CD1c-positive myeloid dendritic cell (primary cell): ENCODE results near the gene MPG.
A peak's percentile ranks its signal among the peaks of the same experiment; 100 is the strongest.
"Not testable (repeated sequence)": the region's sequence is repeated elsewhere in the genome, so short reads cannot be mapped to it uniquely, and the experiment has no call there.

ENCODE experiments used
- DNase-seq: peaks from one replicate; pipeline ENCODE4 v3.0.0-alpha.2; 2016; ENCODE audit errors: extremely low spot score

Gene MPG, protein sequence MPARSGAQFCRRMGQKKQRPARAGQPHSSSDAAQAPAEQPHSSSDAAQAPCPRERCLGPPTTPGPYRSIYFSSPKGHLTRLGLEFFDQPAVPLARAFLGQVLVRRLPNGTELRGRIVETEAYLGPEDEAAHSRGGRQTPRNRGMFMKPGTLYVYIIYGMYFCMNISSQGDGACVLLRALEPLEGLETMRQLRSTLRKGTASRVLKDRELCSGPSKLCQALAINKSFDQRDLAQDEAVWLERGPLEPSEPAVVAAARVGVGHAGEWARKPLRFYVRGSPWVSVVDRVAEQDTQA

GRCh38 chr16:77807-78443, at the start of gene MPG:
MPG (plus strand) TSS chr16:78225; CDS start chr16:78310, 85 bp downstream.
- DNase-seq, result peak; percentile 89

GRCh38 chr16:30627-31026, 47.4 kb upstream of the MPG start:
- DNase-seq, result not testable (repeated sequence)

- not testable (repeated sequence) for DNase-seq
Observed at GRCh38 chr16:33154-33876, 44.7 kb upstream of the MPG start.

GRCh38 chr16:33877-34647, 44.0 kb upstream of the MPG start:
- no peak for DNase-seq

DNA sequence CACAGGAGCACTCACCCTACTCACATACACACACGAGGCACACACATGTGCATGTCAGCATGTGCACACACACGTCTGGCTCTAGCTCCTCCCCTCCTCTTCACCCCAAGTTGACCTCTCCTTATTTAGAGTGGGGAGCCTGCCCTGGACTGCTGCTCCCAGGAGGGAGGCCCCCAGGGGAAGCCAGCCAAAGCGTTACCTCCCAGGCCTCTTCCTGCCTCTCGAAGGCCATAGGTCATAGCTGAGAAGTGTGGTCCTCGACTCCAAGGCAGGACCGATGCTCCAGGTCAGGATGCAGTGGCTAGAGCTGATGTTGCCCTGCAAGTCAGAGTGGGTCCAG, 43.4 kb upstream of the MPG start:
- no peak for DNase-seq

DNA sequence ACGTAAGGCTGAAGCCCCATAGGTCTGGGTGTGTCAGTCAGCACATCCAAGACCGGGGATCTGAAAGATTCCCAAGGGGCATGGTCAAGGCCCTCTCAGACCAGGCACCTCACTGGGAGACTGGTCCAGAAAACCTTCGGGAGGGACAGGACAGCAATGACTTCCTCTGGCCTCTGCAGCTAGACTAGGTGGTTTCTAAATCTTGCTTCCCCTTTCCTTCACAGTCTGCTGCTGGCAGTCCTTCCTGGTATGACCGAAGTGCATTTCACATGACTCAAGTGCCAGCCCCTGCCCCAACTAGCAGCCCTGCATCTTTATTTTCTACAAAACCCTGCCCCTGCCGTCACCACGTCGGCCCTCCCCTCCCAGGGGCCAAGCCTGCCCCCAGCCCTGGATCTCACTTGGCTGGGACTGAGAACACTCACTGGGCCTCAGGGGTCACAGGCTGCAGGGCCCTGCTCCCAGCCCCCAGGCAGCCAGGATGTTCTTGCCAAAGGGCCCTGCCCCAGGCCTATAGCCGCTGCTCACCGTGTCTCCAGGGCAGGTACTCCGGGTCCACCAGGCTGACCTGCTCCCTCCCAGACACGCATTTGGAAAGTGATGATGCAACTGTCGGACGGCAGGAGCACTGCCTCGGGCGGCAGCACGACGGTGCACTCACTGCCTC, 42.9 kb upstream of the MPG start:
- peak; percentile 71 for DNase-seq

DNA sequence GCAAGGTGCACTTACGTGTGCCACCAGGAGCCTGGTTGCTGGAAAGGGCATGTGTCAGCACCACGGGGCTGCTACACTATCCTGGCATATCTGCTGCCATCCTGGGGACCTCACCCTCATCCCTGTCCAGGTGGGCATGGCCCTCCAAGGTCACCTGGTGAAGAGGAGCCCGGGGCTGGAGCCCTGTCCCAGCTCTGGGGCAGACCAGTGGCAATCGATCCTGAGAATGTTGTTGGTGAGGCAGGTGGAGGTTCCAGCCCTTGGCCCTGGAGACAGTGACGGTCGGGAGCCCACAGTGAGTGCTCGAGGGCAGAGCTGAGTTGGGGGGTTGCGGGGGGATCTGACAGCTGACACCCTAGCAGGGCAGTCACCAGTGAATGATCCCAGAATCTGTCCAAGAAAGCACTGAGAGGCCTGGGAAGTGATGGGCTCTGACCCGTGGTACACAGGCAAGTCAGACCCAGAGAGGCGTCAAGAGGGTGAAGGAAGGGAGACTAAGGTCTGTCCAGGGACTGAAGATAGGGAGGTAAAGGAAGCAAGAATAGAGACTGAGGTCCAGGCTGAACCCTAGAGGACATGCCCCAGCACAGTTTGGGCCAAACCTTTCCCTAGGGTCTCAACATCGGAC, 42.2 kb upstream of the MPG start:
- DNase-seq, result no peak

DNA sequence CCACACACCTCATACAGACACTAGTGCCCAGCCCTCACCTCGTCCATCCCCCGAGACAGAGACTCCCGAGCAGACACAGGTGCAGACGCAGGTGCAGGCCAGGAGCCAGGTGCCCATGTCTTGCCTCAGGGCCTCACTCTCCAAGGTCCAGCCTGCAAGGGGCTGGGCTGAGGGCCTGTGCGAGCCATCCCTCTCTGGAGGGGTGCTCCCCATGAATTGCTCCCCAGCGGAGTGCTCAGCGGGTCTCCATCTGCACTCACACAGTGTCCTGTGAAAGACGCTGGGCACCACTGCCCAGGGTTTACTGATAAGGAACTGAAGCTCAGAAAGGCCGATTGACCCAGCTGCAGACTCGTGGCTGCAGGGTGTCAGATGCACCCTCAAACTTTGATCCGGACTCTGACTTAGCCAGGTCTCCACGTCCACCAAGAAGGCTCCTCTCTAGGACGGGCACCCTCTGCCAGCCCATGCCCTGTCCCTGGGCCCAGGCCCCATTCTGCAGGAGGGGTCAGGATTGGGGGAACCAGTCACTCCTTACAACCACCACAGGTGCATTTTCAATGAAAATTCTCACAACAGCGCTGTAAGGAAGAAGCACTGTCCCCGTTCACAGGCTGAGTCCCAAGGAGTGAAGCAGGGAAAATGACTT, 41.6 kb upstream of the MPG start:
- DNase-seq, result no peak

DNA sequence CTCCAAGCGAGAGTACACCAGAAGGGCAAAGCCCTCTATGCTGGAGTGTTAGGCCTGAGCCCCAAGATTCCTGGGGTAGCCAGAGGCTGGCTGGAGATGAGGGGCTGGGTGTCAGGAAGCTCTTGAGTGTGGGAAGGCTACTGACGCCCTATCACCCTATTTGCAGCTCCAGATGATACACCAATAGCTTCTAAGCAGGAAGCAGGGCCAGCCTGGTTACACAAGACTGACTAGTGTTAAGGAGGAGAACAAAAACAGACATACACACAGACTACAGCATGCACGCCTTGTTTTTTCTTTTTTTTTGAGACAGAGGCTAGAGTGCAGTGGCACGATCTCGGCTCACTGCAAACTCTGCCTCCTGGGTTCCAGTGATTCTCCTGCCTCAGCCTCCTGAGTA, 40.5 kb upstream of the MPG start:
- peak; percentile 24 for DNase-seq

GRCh38 chr16:38206-38605, 39.8 kb upstream of the MPG start:
- not testable (repeated sequence) for DNase-seq

DNA sequence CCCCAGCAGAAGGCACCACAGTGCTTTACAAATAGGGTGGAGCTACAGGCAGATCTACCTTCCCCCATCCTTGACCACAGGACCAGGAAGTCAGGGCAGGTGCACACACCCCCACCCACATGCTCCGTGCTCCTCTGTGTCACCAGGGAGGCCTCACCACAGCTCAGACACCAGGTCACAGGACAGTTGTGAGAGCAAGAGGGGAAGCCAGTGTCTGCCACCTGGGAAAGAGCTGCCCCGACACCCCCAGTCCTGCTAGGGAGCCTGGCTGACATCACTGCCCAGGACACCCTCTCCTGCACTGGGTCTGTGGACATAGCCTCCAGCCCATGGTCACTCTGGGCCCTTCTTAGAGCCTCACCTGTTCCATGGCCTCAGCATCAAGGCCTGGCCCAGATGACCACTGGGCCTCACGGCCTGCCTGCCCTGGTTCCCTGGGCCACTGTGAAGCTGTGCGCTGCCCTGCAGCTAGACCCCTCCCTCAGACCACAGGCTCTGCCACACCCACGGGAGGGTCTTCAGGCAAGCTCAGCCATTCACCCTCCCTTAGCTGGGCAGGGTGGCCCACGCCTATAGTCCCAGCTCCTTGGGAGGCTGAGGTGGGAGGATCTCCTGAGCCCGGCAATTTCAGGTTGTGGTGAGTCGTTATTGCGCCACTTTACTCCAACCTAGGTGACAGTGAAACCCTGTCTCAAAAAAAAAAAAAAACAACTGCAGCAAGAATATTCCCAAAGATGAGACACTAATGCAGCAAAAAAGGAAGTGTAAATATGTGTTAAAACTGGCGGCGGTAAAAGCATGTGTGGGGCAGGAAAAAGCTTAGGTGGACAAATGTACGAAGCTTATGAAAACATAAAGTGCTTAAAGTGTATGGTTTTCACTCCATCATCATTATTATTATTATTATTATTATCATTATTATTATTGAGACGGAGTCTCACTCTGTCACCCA, 38.8 kb upstream of the MPG start:
- DNase-seq, result peak; percentile 20

DNA sequence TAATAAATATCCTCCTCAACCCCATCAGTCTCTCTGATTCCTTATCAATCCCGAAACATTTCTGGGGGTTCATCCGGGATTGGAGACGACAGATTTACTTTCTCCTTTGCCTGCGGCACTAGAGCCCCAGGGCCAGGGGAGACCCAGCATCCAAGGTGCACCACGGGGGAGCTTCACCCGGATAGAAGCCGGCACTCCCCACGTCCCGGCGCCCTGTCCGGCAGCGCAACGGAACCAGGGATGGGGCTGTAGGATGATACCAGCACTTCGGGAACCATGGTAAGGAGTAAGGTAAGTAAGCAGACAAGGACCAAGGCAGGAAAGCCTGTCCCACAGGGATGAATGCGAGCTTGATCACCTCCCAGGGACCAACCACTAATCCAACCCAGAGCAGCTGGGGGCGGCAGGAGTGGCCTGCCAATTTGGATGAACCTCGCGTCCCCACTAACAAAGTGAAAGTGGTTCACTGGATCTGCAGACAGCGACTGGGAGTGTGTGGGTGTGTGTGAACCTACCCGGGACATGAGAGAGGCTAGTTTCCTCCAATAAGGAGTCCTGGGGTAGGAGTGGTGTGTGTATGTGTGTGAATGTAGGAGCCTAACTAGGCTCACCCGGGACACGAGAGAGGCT, 36.5 kb upstream of the MPG start:
- no peak for DNase-seq

- no peak for DNase-seq
Observed at GRCh38 chr16:42069-42457, 36.0 kb upstream of the MPG start.

DNA sequence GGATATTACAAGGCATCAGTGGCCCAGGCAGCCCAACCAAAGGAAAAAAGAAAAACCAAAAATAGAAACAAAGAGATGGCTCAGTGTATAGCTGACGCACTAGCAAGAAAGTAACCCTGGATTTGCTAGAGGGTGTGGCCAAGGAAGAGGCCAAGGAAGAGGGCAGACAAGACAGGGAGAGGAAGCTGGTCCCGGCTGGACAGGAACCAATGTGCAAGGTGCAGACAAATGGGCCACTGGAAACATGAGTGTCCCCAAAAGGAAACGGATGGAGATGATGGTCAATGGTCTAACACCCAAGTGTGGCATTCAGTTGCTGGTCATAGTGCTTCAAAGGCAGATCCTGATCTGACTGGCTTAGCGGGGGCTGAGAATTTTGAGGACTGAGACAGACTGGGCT, 35.3 kb upstream of the MPG start:
- no peak for DNase-seq

GRCh38 chr16:43294-43693, 34.7 kb upstream of the MPG start:
- no peak for DNase-seq

- DNase-seq, result no peak
Observed at GRCh38 chr16:44655-45054, 33.4 kb upstream of the MPG start.

- DNase-seq, result no peak
Observed at GRCh38 chr16:45454-45853, 32.6 kb upstream of the MPG start.

- not testable (repeated sequence) for DNase-seq
Observed at GRCh38 chr16:46510-46909, 31.5 kb upstream of the MPG start.

DNA sequence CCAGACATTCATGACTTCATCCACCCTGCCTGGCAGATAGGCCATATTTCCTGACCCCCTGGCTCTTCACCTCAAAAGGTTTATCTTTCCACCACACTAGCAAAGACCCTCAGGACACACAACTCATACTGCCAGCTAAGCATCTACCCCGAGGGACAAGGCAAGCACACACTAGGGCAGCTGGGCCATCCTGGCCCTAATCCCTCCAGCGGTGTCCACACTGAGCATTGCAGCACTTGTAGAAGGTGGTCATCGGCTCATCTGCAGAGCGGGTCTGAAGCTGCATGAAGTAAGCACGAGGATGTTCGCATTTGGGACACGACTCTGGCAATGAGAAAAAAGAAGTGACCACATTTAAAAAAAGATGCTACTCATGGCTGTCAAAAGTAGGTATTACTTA, 30.8 kb upstream of the MPG start:
- no peak for DNase-seq
